Tibial nerve (tissue), 4 donors: ENCODE measurements around the gene TSPAN15.

Experiments
- EP300 ChIP-seq, 2 donors: sonication (generic); formaldehyde crosslinking; IDR thresholded peaks; one replicate each; pipeline ENCODE4 v1.6.1; 2017; ENCODE audit warnings: antibody characterized with exemption in 2 of 2, mild to moderate bottlenecking in 1 of 2
- TF ChIP-seq, protein P1 (sequence below), 5 experiments: fragments of 200-600 bp in 3 of 5; fragments of 450-650 bp in 2 of 5; sonication (generic) in 3 of 5; IDR thresholded peaks; one replicate each; pipeline ENCODE4 v1.5.1; 2016 to 2019; ENCODE audit warnings: antibody characterized with exemption in 5 of 5, mild to moderate bottlenecking in 3 of 5, moderate library complexity in 2 of 5

DNA sequence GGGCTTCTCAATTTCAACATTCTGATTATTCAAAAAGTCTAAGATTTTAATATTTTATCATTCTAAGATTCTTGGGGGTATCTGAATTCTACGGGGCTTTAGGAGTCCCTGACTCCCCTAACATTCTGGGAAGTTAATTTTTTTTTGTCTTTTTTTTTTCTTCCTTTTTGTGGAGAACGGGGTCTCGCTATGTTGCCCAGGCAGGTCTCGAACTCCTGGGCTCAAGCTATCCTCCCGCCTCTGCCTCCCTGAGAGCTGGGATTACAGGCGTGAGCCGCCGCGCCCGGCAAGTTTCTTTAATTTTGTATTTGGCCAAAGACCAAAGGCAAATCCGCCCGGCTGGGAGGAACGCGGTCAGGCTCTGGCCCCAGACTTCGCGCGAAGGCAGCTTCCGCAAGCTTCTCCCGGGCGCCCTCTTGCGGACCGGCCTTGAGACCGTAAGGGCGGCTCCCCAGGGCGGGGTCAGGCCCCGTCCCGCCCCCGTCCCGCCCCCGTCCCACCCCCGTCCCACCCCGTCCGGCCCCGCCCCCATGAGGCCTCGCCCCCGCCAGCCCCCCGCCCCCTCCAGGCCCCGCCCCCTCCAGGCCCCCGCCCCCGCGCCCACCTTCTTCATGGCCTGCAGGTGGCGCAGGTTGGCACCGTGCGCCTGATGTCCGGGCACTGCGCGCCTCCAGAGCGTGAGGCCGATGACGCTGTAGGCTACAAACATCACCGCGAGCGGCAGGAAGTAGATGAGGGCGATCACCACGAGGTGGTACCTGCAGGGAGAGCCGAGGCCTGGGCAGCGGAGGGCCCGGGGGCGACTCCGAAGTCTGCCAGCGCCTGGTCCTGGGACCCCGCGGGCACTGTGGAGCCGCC, 42.7 kb upstream of the TSPAN15 start:
- TF ChIP-seq, protein P1, sequence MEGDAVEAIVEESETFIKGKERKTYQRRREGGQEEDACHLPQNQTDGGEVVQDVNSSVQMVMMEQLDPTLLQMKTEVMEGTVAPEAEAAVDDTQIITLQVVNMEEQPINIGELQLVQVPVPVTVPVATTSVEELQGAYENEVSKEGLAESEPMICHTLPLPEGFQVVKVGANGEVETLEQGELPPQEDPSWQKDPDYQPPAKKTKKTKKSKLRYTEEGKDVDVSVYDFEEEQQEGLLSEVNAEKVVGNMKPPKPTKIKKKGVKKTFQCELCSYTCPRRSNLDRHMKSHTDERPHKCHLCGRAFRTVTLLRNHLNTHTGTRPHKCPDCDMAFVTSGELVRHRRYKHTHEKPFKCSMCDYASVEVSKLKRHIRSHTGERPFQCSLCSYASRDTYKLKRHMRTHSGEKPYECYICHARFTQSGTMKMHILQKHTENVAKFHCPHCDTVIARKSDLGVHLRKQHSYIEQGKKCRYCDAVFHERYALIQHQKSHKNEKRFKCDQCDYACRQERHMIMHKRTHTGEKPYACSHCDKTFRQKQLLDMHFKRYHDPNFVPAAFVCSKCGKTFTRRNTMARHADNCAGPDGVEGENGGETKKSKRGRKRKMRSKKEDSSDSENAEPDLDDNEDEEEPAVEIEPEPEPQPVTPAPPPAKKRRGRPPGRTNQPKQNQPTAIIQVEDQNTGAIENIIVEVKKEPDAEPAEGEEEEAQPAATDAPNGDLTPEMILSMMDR (IDR thresholded peaks at IDR 0.05) = peak; percentile 57 to 98 (median 73)
- peak in 1 of 2 donors; percentile 65 for TF ChIP-seq EP300 (IDR thresholded peaks at IDR 0.05)
